Endothelial cell of umbilical vein (primary cell): ENCODE measurements around the gene NR6A1. TPM values are rescaled to one million over a fixed set of nuclear protein-coding genes. Genes with fewer than 3 reads are reported as not detected.

ENCODE experiments used
- BruUV-seq: library from RNA; stranded (reverse); fragments of 400-500 nt; replicated peaks from 2 replicates; lab custom pipeline; 2021; lab: Mats Ljungman, UMichigan
- CTCF ChIA-PET: fragments of 300-600, 350-600 bp; sonication (Branson Sonifier 250); formaldehyde crosslinking; loops from one replicate; lab custom pipeline; 2021; ENCODE audit warnings: antibody characterized with exemption, inconsistent platforms; lab: Charles Lee
- POLR2A ChIA-PET: fragments of 300-600, 350-600 bp; sonication (Branson Sonifier 250); formaldehyde crosslinking; loops from one replicate; lab custom pipeline; 2021; ENCODE audit warnings: antibody characterized with exemption, inconsistent platforms; lab: Charles Lee
- DNase-seq: peaks from one replicate; pipeline ENCODE4 v3.0.0-alpha.2; 2011; ENCODE audit warnings: low read depth, low spot score
- FAIRE-seq: peaks from 2 replicates; lab custom pipeline; 2011; peaks lifted over from hg19 to GRCh38; lab: Jason Lieb, UNC
- H2AFZ ChIP-seq: 2 replicates; pipeline ENCODE4 v1.6.0; 2012; ENCODE audit warnings: low read depth, low read length, control low read depth, inconsistent platforms
- H3K27ac ChIP-seq: 2 replicates; pipeline ENCODE4 v1.5.1; 2011; ENCODE audit warnings: low read depth, mild to moderate bottlenecking, control low read depth, low read length, moderate library complexity; ENCODE audit not compliant: insufficient read depth
- H3K27me3 ChIP-seq, 2 experiments: 2 replicates each; pipeline versions ENCODE4 v1.6.0 to v1.6.1; 2011; ENCODE audit warnings: low read length in 2 of 2, mixed read lengths in 1 of 2; ENCODE audit not compliant: control insufficient read depth in 2 of 2, insufficient read depth in 2 of 2
- H3K36me3 ChIP-seq, 2 experiments: 2 replicates in 1 of 2; 3 replicates in 1 of 2; pipeline ENCODE4 v1.5.1; 2011; ENCODE audit warnings: low read length in 2 of 2, mild to moderate bottlenecking in 1 of 2, moderate library complexity in 1 of 2; ENCODE audit not compliant: control insufficient read depth in 2 of 2, insufficient read depth in 2 of 2; ENCODE audit errors: extremely low read depth in 1 of 2
- H3K4me1 ChIP-seq: 3 replicates; pipeline ENCODE4 v1.5.1; 2011; ENCODE audit warnings: mild to moderate bottlenecking, low read length; ENCODE audit not compliant: control insufficient read depth, insufficient read depth; ENCODE audit errors: extremely low read depth
- H3K4me2 ChIP-seq: 2 replicates; pipeline ENCODE4 v1.6.1; 2011; ENCODE audit warnings: low read length, control low read depth, mixed read lengths; ENCODE audit not compliant: insufficient read depth
- H3K4me3 ChIP-seq, 3 experiments: fragments of 200-600 bp in 1 of 3; sonication (generic), shearing (Covaris generic) in 1 of 3; replicated peaks in 1 of 3; 2 replicates each; pipeline ENCODE4 v1.5.1; 2011 to 2016; ENCODE audit warnings: control low read depth in 3 of 3, low read length in 3 of 3, mild to moderate bottlenecking in 2 of 3, inconsistent platforms in 1 of 3, low read depth in 1 of 3, moderate library complexity in 1 of 3; ENCODE audit not compliant: insufficient read depth in 1 of 3
- H3K79me2 ChIP-seq: 2 replicates; pipeline ENCODE4 v1.6.0; 2012; ENCODE audit warnings: low read length, inconsistent platforms; ENCODE audit not compliant: control insufficient read depth, insufficient read depth
- H3K9ac ChIP-seq: replicated peaks from 2 replicates; pipeline ENCODE3; 2011; ENCODE audit warnings: low read length, control low read depth; ENCODE audit not compliant: insufficient read depth; ENCODE audit errors: extremely low read depth
- H3K9me1 ChIP-seq: replicated peaks from 3 replicates; pipeline ENCODE4 v1.6.0; 2011; ENCODE audit warnings: mild to moderate bottlenecking, low read length; ENCODE audit not compliant: control insufficient read depth, insufficient read depth; ENCODE audit errors: extremely low read depth
- H3K9me3 ChIP-seq: replicated peaks from 2 replicates; pipeline ENCODE4 v1.5.1; 2012; ENCODE audit warnings: low read length, inconsistent platforms; ENCODE audit not compliant: control insufficient read depth, insufficient read depth
- H4K20me1 ChIP-seq: replicated peaks from 2 replicates; pipeline ENCODE3; 2011; ENCODE audit warnings: mild to moderate bottlenecking, low read length; ENCODE audit not compliant: control insufficient read depth, insufficient read depth; ENCODE audit errors: extremely low read depth
- EZH2 ChIP-seq: IDR thresholded peaks from 2 replicates; pipeline ENCODE4 v1.6.1; 2012; ENCODE audit warnings: borderline replicate concordance, low read depth, mild to moderate bottlenecking, moderate library complexity, low read length, inconsistent platforms; ENCODE audit not compliant: severe bottlenecking
- FOS ChIP-seq: IDR thresholded peaks from 2 replicates; pipeline ENCODE4 v1.6.1; 2011; ENCODE audit warnings: mild to moderate bottlenecking, low read length, moderate library complexity, borderline replicate concordance; ENCODE audit not compliant: insufficient read depth
- GATA2 ChIP-seq: IDR thresholded peaks from 2 replicates; pipeline ENCODE4 v1.7.0; 2011; ENCODE audit warnings: low read depth, mild to moderate bottlenecking, moderate library complexity, mixed read lengths, low read length; ENCODE audit not compliant: insufficient read length, insufficient read depth
- JUN ChIP-seq: IDR thresholded peaks from 2 replicates; pipeline ENCODE4 v1.6.1; 2011; ENCODE audit warnings: borderline replicate concordance, low read depth; ENCODE audit not compliant: insufficient read length, insufficient read depth
- MYC ChIP-seq: IDR thresholded peaks from one replicate; pipeline ENCODE4 v1.6.1; 2011; ENCODE audit warnings: mild to moderate bottlenecking, low read depth, low read length
- POLR2A ChIP-seq: IDR thresholded peaks from 2 replicates; pipeline ENCODE4 v1.6.1; 2012; ENCODE audit warnings: low read depth, mild to moderate bottlenecking, control low read depth, low read length
- POLR2AphosphoS5 ChIP-seq: IDR thresholded peaks from 2 replicates; pipeline ENCODE4 v1.6.1; 2012; ENCODE audit warnings: low read depth, mild to moderate bottlenecking, control low read depth, low read length, moderate library complexity; ENCODE audit not compliant: insufficient read depth
- dilution Hi-C: fragments of 300-500 bp; cut with MboI; formaldehyde crosslinking; loops from one replicate; pipeline ENCODE4 v1.15.0; 2019; ENCODE audit warnings: low sequenced_read_pairs; ENCODE audit not compliant: extremely low pct_ligation_motif_present
- intact Hi-C: fragments of 100-400 bp; cut with micrococcal nuclease; formaldehyde crosslinking; loops from one replicate; pipeline ENCODE4 v1.10.0; 2022
- polyA plus RNA-seq, 4 experiments: library from polyadenylated mRNA; depleted of rRNA in 3 of 4; stranded (reverse) in 3 of 4; unstranded in 1 of 4; fragments of >200 nt; gene quantifications; 2 replicates each; pipeline versions ENCODE4 v1.2.1 to v1.2.3, GENCODE V29; 2011 to 2012; ENCODE audit warnings: missing spikeins in 1 of 4
- total RNA-seq: library from RNA; stranded (reverse); gene quantifications from 2 replicates; pipeline ENCODE4 v1.2.3, GENCODE V29; 2021
- TF ChIP-seq, protein P1 (sequence below): IDR thresholded peaks from 2 replicates; pipeline ENCODE4 v1.6.1; 2011; ENCODE audit not compliant: insufficient read depth, insufficient read length
- TF ChIP-seq, protein P2 (sequence below), 2 donors: IDR thresholded peaks; 1 replicate in 1 of 2; 2 replicates in 1 of 2; pipeline ENCODE4 v1.5.1; 2011; ENCODE audit warnings: low read length in 2 of 2, mild to moderate bottlenecking in 2 of 2, moderate library complexity in 2 of 2, control low read depth in 1 of 2, inconsistent platforms in 1 of 2, low read depth in 1 of 2; ENCODE audit not compliant: insufficient read depth in 1 of 2; ENCODE audit errors: extremely low read depth in 1 of 2

The NR6A1 gene
- total and polyA plus RNA-seq, 2 donors (not counting 3 experiments of a cell fraction or from before 2014, with no cell fraction given), result 0.17 to 1.2 TPM

DNA sequence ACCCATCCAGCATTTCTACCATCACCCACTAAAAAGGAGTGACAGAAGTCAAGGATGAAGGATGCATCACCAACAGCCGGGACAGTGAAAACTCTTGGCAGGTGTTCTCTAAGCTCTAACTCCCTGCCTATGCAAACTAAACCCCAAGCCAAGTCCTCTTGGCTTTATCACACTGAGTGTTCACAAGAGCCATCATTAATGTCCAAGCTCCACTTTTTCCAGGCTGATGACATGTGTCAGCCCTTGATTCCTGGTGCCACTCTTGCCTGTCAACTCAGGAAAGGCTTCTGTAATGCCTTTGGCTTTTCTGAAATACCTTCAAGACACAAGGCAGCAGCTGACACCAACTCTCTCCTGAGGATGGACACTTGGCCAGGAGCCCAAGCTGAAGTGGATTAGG lies 86.9 kb downstream of the NR6A1 start:
- H3K27me3 ChIP-seq, result no peaks in the 10 kb centered on the region
- no peaks in the 10 kb centered on the region for H3K36me3 ChIP-seq
- peaks cover 5% of the 10 kb centered on the region for H3K79me2 ChIP-seq
- no peaks in the 10 kb centered on the region for H3K4me1 ChIP-seq
- H3K4me2 ChIP-seq, result no peak overlapping the region
- H3K4me3 ChIP-seq, result no peak overlapping the region
- TF ChIP-seq POLR2AphosphoS5, result no peak
- TF ChIP-seq JUN, result no peak
- no peak for TF ChIP-seq EZH2
- TF ChIP-seq, protein P1, sequence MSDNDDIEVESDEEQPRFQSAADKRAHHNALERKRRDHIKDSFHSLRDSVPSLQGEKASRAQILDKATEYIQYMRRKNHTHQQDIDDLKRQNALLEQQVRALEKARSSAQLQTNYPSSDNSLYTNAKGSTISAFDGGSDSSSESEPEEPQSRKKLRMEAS, result no peak
- TF ChIP-seq, protein P2, sequence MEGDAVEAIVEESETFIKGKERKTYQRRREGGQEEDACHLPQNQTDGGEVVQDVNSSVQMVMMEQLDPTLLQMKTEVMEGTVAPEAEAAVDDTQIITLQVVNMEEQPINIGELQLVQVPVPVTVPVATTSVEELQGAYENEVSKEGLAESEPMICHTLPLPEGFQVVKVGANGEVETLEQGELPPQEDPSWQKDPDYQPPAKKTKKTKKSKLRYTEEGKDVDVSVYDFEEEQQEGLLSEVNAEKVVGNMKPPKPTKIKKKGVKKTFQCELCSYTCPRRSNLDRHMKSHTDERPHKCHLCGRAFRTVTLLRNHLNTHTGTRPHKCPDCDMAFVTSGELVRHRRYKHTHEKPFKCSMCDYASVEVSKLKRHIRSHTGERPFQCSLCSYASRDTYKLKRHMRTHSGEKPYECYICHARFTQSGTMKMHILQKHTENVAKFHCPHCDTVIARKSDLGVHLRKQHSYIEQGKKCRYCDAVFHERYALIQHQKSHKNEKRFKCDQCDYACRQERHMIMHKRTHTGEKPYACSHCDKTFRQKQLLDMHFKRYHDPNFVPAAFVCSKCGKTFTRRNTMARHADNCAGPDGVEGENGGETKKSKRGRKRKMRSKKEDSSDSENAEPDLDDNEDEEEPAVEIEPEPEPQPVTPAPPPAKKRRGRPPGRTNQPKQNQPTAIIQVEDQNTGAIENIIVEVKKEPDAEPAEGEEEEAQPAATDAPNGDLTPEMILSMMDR (IDR thresholded peaks at IDR 0.05; ENCODE audit: extremely low read depth in 1 of 2, insufficient read depth in 1 of 2, low read depth in 1 of 2, low read length in 2 of 2), result no peak
- TF ChIP-seq POLR2A, result no peak
- no peak for TF ChIP-seq GATA2
- no peak for TF ChIP-seq MYC
- no peak for TF ChIP-seq FOS
- H2AFZ ChIP-seq, result no peak overlapping the region
- no peak overlapping the region for H3K9ac ChIP-seq
- no TSS peak for BruUV-seq
- POLR2A ChIA-PET, result no interaction called here
- dilution Hi-C loops, result no loop called here
- no peaks in the 10 kb centered on the region for H3K9me3 ChIP-seq
- no peak for DNase-seq
- intact Hi-C loops, result no loop called here
- CTCF ChIA-PET, result interaction anchor here (1.3 to 1.5 kb wide), 3 partner anchors 11 to 67 kb away, joined by 3 to 5 read pairs (median 4); no protein-coding TSS in a partner anchor
- no peak overlapping the region for H3K27ac ChIP-seq
- H3K9me1 ChIP-seq, result no peaks in the 10 kb centered on the region
- H4K20me1 ChIP-seq, result no peaks in the 10 kb centered on the region
- no peak for FAIRE-seq
